Activated CD4-positive, alpha-beta T cell treated with anti-CD3 and anti-CD28 coated beads for 36 hours (primary cell): ENCODE measurements around the gene ECI1. TPM values are rescaled to one million over a fixed set of nuclear protein-coding genes. Genes with fewer than 3 reads are reported as not detected.

Experiments used
- ATAC-seq: fragments of 200-7000 bp; cut with Tn5 transposase; one replicate; pipeline ENCODE4 v1.10.0; 2021; ENCODE audit warnings: mild to moderate bottlenecking, moderate library complexity
- CTCF ChIA-PET: fragments of 350-600 bp; sonication (Branson Sonifier 250); formaldehyde crosslinking; loops from one replicate; lab custom pipeline; 2021; ENCODE audit warnings: antibody characterized with exemption; lab: Charles Lee
- POLR2A ChIA-PET: fragments of 350-600 bp; sonication (Branson Sonifier 250); formaldehyde crosslinking; loops from one replicate; lab custom pipeline; 2021; ENCODE audit warnings: antibody characterized with exemption, inconsistent platforms; lab: Charles Lee
- DNase-seq: peaks from one replicate; pipeline ENCODE4 v3.0.0-alpha.2; 2020
- H3K27ac Mint-ChIP-seq: one replicate; pipeline ENCODE4 v1.8.0; 2021; ENCODE audit warnings: mixed read lengths
- H3K27me3 Mint-ChIP-seq: one replicate; pipeline ENCODE4 v1.8.0; 2021; ENCODE audit warnings: mixed read lengths
- H3K36me3 Mint-ChIP-seq: one replicate; pipeline ENCODE4 v1.8.0; 2021; ENCODE audit warnings: low read depth, mixed read lengths
- H3K4me1 Mint-ChIP-seq: one replicate; pipeline ENCODE4 v1.8.0; 2021; ENCODE audit warnings: mixed read lengths
- H3K4me3 Mint-ChIP-seq: one replicate; pipeline ENCODE4 v1.8.0; 2021; ENCODE audit warnings: mild to moderate bottlenecking, moderate library complexity, mixed read lengths
- H3K9me3 Mint-ChIP-seq: one replicate; pipeline ENCODE4 v1.8.0; 2021; ENCODE audit warnings: low read depth, mixed read lengths
- intact Hi-C, 2 experiments: fragments of 100-400 bp; cut with DNase I in 1 of 2; cut with micrococcal nuclease in 1 of 2; formaldehyde crosslinking; loops; one replicate each; pipeline versions ENCODE4 v1.14.2 to v1.15.1; 2022 to 2024; cut with DNase I, micrococcal nuclease
- total RNA-seq, 2 experiments: library from RNA; stranded (reverse); gene quantifications; one replicate each; pipeline ENCODE4 v1.2.3, GENCODE V29; 2021

ECI1 gene
- total RNA-seq, 2 experiments from 2014 or later, result 23.0 to 41.0 TPM

DNA sequence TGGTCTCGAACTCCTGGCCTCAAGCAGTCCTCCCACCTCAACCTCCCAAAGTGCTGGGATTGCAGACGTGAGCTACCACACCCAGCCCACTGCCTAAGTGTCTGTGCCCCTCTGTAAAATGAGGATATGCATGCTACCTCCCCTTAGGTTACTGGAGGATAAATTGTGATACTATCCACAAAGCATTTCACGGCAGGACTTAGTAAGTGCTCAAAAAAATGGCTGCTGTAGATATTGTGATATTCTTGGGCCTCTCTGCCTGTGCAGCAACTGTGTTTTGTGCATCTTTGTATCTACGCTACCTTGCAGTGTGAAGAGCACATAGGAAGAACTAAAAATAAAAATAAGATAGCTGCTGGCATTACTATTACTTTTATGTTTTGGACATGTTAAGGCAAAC, 53.1 kb downstream of the ECI1 start:
- intact Hi-C loops, result loop anchor here in 1 of 2 experiments (5.0 kb wide), 1 partner anchor 289 kb away; no protein-coding TSS in a partner anchor
- ATAC-seq, result no peak
- Mint-ChIP-seq H3K27me3 (peaks cover 23% of the 10 kb centered on the region), H3K4me3 (peak overlapping the region; percentile 11), H3K27ac (no peak overlapping the region), H3K36me3 (no peaks in the 10 kb centered on the region), H3K9me3 (no peaks in the 10 kb centered on the region), H3K4me1 (peaks cover 5% of the 10 kb centered on the region)
- ChIA-PET CTCF (no interaction called here), POLR2A (interaction anchor here (0.6 kb wide), 1 partner anchor 11 kb away, joined by 3 read pairs; no protein-coding TSS in a partner anchor)
- no peak for DNase-seq

GRCh38 chr16:2197765-2198164, 53.6 kb downstream of the ECI1 start:
- DNase-seq, result no peak
- intact Hi-C loops, result loop anchor here in 1 of 2 experiments (5.0 kb wide), 1 partner anchor 290 kb away; no protein-coding TSS in a partner anchor
- H3K27me3 Mint-ChIP-seq, result peaks cover 23% of the 10 kb centered on the region
- ChIA-PET CTCF (interaction anchor here (0.9 kb wide), 1 partner anchor 57 kb away, joined by 3 read pairs; no protein-coding TSS in a partner anchor), POLR2A (interaction anchor here (0.6 kb wide), 1 partner anchor 11 kb away, joined by 3 read pairs; no protein-coding TSS in a partner anchor)
- H3K9me3 Mint-ChIP-seq, result no peaks in the 10 kb centered on the region
- peaks cover 5% of the 10 kb centered on the region for H3K4me1 Mint-ChIP-seq
- no peak for ATAC-seq
- H3K4me3 Mint-ChIP-seq, result peak overlapping the region; percentile 11
- H3K36me3 Mint-ChIP-seq, result no peaks in the 10 kb centered on the region
- no peak overlapping the region for H3K27ac Mint-ChIP-seq

DNA sequence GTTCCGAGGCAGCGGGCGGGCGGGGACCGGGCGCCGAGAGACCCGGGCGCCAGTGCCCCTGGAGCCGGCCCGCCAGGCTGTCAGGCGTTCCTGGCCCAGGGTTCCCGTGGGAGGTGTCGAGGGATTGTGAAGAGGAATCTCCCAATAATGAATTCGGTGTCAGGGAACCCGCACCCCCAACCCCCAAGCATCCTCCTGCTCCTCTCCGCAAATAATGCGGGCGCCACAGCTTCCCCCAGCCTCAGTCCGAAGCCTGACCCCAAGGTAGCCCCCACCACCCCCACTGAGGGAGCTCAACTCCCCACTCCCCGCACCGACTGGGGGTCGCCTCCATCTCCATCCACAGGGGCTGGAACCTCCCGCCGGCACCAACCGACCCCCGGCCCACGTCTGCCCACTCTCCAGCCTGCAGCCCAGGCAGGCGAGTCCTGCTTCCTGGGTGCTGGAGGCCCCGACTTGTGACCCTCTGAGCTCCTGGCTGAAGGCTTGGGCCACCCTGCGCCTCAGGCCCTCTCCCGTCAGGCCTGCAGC, 54.3 kb downstream of the ECI1 start:
- no peak for ATAC-seq
- CTCF ChIA-PET, result interaction anchor here (0.9 kb wide), 1 partner anchor 57 kb away, joined by 3 read pairs; no protein-coding TSS in a partner anchor
- no peak overlapping the region for H3K4me3 Mint-ChIP-seq
- no peaks in the 10 kb centered on the region for H3K9me3 Mint-ChIP-seq
- intact Hi-C loops, result loop anchor here in 1 of 2 experiments (5.0 kb wide), 1 partner anchor 290 kb away; no protein-coding TSS in a partner anchor
- POLR2A ChIA-PET, result no interaction called here
- no peak overlapping the region for H3K27ac Mint-ChIP-seq
- H3K4me1 Mint-ChIP-seq, result peaks cover 5% of the 10 kb centered on the region
- peaks cover 23% of the 10 kb centered on the region for H3K27me3 Mint-ChIP-seq
- H3K36me3 Mint-ChIP-seq, result no peaks in the 10 kb centered on the region
- DNase-seq, result no peak

- Mint-ChIP-seq H3K36me3 (no peaks in the 10 kb centered on the region), H3K4me1 (peaks cover 5% of the 10 kb centered on the region), H3K4me3 (peak within 1 kb of the TSS; percentile 26), H3K9me3 (no peaks in the 10 kb centered on the region), H3K27ac (no peak within 1 kb of the TSS), H3K27me3 (peaks cover 23% of the 10 kb centered on the region)
- POLR2A ChIA-PET, result interaction anchor here (0.6 kb wide), 1 partner anchor 234 kb away, joined by 3 read pairs; no protein-coding TSS in a partner anchor
- CTCF ChIA-PET, result interaction anchor here (0.9 kb wide), 1 partner anchor 56 kb away, joined by 3 read pairs; no protein-coding TSS in a partner anchor
- DNase-seq, result peak; percentile 42
- peak; percentile 43 for ATAC-seq
- intact Hi-C loops, result loop anchor here in 1 of 2 experiments (5.0 kb wide), 1 partner anchor 291 kb away; no protein-coding TSS in a partner anchor
These were observed 55.0 kb downstream of the ECI1 start, which contains the start of gene CASKIN1 for GRCh38 chr16:2196162-2196980. Gene CASKIN1, minus strand, starts transcription at chr16:2196605. Its CDS starts 173 bp downstream, at chr16:2196432.

GRCh38 chr16:2195322-2196161, 55.8 kb downstream of the ECI1 start:
- H3K4me3 Mint-ChIP-seq, result peak overlapping the region; percentile 26
- ATAC-seq, result peak; percentile 38

DNA sequence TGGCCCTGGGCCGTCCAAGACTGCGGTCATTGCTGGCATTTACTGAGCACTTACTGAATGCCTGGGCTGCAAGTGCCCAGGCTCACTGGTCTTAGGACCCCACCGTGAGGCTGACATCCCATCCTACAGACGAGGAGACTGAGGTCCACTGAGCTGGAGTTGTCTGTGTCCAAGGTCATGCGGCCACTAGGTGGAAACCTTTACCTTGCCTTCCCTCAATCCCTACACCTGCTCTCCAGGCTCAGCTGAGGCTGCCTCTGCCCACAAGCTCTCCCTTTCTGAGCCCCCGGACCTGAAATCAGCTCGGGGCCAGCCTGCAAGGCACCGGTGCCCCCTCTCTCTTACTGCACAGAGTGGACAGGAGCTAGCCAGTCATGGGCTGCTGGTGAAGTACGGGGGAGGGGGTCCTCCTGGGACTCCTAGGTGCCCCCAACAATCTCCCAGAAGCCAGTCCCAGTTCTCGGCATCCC, 56.5 kb downstream of the ECI1 start:
- Mint-ChIP-seq H3K4me1 (peaks cover 5% of the 10 kb centered on the region), H3K36me3 (no peaks in the 10 kb centered on the region), H3K4me3 (peak overlapping the region; percentile 26), H3K9me3 (no peaks in the 10 kb centered on the region), H3K27ac (no peak overlapping the region), H3K27me3 (peaks cover 23% of the 10 kb centered on the region)
- DNase-seq (peak; percentile 74), ATAC-seq (peak; percentile 87)
- intact Hi-C loops, result loop anchor here in 1 of 2 experiments (1.0 to 5.0 kb wide), 3 partner anchors 28 to 306 kb away; partner anchors contain the start of gene E4F1
- ChIA-PET POLR2A (interaction anchor here (1.1 to 1.5 kb wide), 2 partner anchors 19 to 40 kb away, joined by 4 to 9 read pairs; partner anchors contain the start of genes PGP and TRAF7), CTCF (interaction anchor here (0.6 to 1.9 kb wide), 13 partner anchors 9 to 625 kb away, joined by 3 to 9 read pairs (median 3); partner anchors contain the start of gene ECI1)

More at GRCh38 chr16:2195322-2196161, 55.8 kb downstream of the ECI1 start:
- Mint-ChIP-seq H3K36me3 (no peaks in the 10 kb centered on the region), H3K9me3 (no peaks in the 10 kb centered on the region), H3K4me1 (peaks cover 5% of the 10 kb centered on the region), H3K27me3 (peaks cover 23% of the 10 kb centered on the region), H3K27ac (no peak overlapping the region)
- POLR2A ChIA-PET, result interaction anchor here (0.6 to 1.5 kb wide), 3 partner anchors 19 to 235 kb away, joined by 3 to 9 read pairs (median 4); partner anchors contain the start of genes PGP and TRAF7
- CTCF ChIA-PET, result interaction anchor here (0.6 to 1.9 kb wide), 8 partner anchors 8 to 306 kb away, joined by 3 to 9 read pairs (median 4); partner anchors contain the start of genes ECI1 and PGP
- no peak for DNase-seq
- intact Hi-C loops, result loop anchor here in 1 of 2 experiments (1.0 to 5.0 kb wide), 3 partner anchors 28 to 306 kb away; partner anchors contain the start of gene E4F1

DNA sequence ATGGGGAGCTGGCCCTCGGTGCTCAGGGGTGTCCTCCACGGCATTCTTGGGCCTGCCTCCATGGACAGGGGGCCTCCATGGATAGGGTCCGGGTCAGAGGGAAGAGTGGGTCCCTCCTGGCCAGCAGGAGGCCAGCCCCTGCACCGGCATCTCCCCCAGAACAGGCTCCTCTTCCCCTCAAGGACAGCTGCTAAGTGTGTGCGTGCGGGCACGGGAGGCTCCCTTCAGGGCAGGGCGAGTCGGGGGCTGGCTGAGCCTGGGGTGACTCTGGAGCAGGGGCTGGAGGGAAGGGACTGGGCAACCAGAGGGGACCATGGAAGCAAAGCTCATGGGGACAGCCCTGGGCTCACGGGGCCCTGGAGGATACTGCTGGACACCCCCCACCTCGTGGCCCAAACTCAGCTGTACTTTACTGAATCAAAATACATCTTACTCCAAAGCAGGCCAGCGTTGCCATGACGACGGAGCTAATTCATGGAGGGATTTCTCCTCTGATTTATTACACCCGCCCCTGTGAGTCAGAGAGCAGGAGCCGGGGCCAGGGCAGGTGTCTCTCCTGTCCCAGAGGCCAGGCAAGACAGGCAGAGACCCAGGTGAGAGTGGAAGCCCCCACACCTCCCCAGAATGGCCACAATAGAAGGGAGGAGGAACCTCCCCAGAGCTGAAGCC, 57.1 kb downstream of the ECI1 start:
- Mint-ChIP-seq H3K27me3 (peaks cover 23% of the 10 kb centered on the region), H3K4me3 (no peak overlapping the region), H3K27ac (no peak overlapping the region), H3K4me1 (peaks cover 5% of the 10 kb centered on the region), H3K36me3 (no peaks in the 10 kb centered on the region), H3K9me3 (no peaks in the 10 kb centered on the region)
- POLR2A ChIA-PET, result interaction anchor here (1.1 to 1.5 kb wide), 2 partner anchors 20 to 39 kb away, joined by 4 to 9 read pairs; partner anchors contain the start of genes PGP and TRAF7
- no peak for ATAC-seq
- CTCF ChIA-PET, result interaction anchor here (0.6 to 1.9 kb wide), 11 partner anchors 9 to 624 kb away, joined by 3 to 9 read pairs (median 3); partner anchors contain the start of gene ECI1
- intact Hi-C loops, result no loop called here
- DNase-seq, result peak; percentile 59

- intact Hi-C loops, result no loop called here
- Mint-ChIP-seq H3K4me1 (peaks cover 5% of the 10 kb centered on the region), H3K27ac (no peak overlapping the region), H3K4me3 (no peak overlapping the region), H3K36me3 (no peaks in the 10 kb centered on the region), H3K27me3 (peaks cover 7% of the 10 kb centered on the region), H3K9me3 (no peaks in the 10 kb centered on the region)
- ChIA-PET POLR2A (interaction anchor here (0.6 to 0.7 kb wide), 2 partner anchors 19 to 36 kb away, joined by 3 read pairs; partner anchors contain the start of genes BRICD5 and TRAF7), CTCF (interaction anchor here (0.5 kb wide), 1 partner anchor 198 kb away, joined by 3 read pairs; no protein-coding TSS in a partner anchor)
- DNase-seq, result no peak
- no peak for ATAC-seq
These were observed 60.0 kb downstream of the ECI1 start for GRCh38 chr16:2191446-2191706.

GRCh38 chr16:2190659-2191445, 60.5 kb downstream of the ECI1 start:
- DNase-seq (no peak), ATAC-seq (no peak)
- Mint-ChIP-seq H3K27ac (no peak overlapping the region), H3K4me1 (peaks cover 5% of the 10 kb centered on the region), H3K27me3 (peaks cover 7% of the 10 kb centered on the region), H3K4me3 (no peak overlapping the region), H3K36me3 (no peaks in the 10 kb centered on the region), H3K9me3 (no peaks in the 10 kb centered on the region)
- intact Hi-C loops, result no loop called here
- CTCF ChIA-PET, result interaction anchor here (0.5 kb wide), 1 partner anchor 199 kb away, joined by 3 read pairs; no protein-coding TSS in a partner anchor
- POLR2A ChIA-PET, result interaction anchor here (0.6 to 0.7 kb wide), 2 partner anchors 20 to 35 kb away, joined by 3 read pairs; partner anchors contain the start of genes BRICD5 and TRAF7
